ENCODE data around the gene AJM1. TPM values are rescaled to one million over a fixed set of nuclear protein-coding genes. Genes with fewer than 3 reads are reported as not detected.
"Not testable (repeated sequence)": the region's sequence is repeated elsewhere in the genome, so short reads cannot be mapped to it uniquely, and the experiment has no call there.

Gene AJM1
- total RNA-seq, 1 experiment from 2014 or later = 7.1 TPM

DNA sequence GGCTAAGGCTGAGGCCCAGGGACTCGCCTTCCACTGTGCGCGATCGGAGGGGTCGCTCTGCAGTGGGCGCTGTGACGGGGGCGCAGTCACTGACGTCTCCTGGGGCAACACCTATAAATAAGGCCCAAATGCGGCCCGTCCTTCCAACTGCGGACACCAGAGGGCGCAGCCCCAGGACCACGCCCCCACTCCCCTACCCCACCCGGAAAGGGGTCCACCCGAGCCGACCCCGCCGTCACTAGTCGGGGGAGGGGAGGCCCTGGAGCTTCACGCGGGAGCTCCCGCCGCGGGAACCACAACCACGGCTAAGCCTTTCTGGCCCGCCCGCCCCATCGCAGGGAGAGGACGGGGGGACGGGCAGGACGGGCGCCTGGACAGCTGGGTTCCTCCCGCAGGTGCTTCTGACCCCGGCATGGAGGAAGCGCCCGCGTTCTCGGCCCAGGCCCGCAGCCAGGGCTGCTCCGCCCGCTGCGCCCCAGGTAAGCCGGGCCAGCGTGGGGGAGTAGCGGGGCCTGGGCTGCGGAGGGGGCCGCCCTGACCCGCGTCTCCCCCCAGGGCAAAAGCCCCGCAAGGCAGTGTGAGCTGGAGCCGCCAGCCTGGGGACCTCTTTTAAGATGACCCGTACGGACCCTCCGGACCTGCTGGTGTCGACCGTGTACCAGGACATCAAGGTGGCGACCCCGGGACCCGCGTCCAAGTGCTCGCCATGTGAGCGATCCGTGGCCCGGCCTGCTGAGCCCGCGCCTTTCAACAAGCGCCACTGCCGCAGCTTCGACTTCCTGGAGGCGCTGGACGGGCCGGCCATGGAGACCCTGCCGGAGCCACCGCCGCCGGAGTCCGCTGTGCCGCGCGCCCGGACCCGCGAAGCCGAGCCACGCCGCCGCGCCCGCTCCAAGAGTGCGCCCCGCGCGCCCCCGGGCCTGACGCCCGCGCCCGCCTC lies 1.8 kb downstream of the AJM1 start:
- H2AFZ ChIP-seq (ENCODE audit: low read depth, low read length, poor library complexity, severe bottlenecking); RAD21 ChIA-PET (ENCODE audit: low non-redundant PET in 1 of 2, low total read pairs in 2 of 2, uncharacterized antibody in 2 of 2, unreplicated experiment in 2 of 2); H3K9ac ChIP-seq (ENCODE audit: low read length); H3K4me3 ChIP-seq (replicated peaks in 1 of 2; ENCODE audit: low read depth in 1 of 2, low read length in 2 of 2); H3K79me2 ChIP-seq (ENCODE audit: insufficient read depth, low read length); DNase-seq (ENCODE audit: low read depth, low spot score); H3K36me3 ChIP-seq (ENCODE audit: control insufficient read depth in 1 of 2, insufficient read depth in 2 of 2, low read length in 2 of 2); H3K9me2 ChIP-seq (ENCODE audit: insufficient read depth); H4K20me1 ChIP-seq (ENCODE audit: insufficient read depth); H3K27me3 ChIP-seq (ENCODE audit: insufficient read depth, low read length); POLR2A ChIA-PET; H3K9me3 ChIP-seq (ENCODE audit: control insufficient read depth in 1 of 2, insufficient read depth in 1 of 2, low read depth in 1 of 2, low read length in 2 of 2); BruUV-seq (replicated peaks): not testable (repeated sequence)
- Histone ChIP-seq H3K27ac (ENCODE audit: low read depth, low read length) (peak overlapping the region; percentile 45; the same call in 1 of the 2 replicates), H3K4me2 (ENCODE audit: low read length) (peak overlapping the region; percentile 68), H3K4me1 (ENCODE audit: control insufficient read depth in 1 of 2, insufficient read depth in 2 of 2, low read length in 2 of 2) (peaks cover 29 to 47% of the 10 kb centered on the region in 2 experiments)
- intact Hi-C loops (cut with micrococcal nuclease) = loop anchor here (5.0 to 10.0 kb wide), 2 partner anchors 101 to 193 kb away; partner anchors contain the start of genes C8G and FBXW5
- CTCF ChIA-PET = interaction anchor here (1.1 kb wide), 1 partner anchor 16 kb away, joined by 4 read pairs; no protein-coding TSS in a partner anchor
- peak; percentile 1; the same call in 1 of the 2 replicates for ATAC-seq
- TF ChIP-seq CTCF (IDR thresholded peaks at IDR 0.05 in 2 of 3, conservative IDR thresholded peaks at IDR 0.05 in 1 of 3; ENCODE audit: borderline replicate concordance in 1 of 3, insufficient read depth in 1 of 3, low read depth in 2 of 3, low read length in 2 of 3) = peak in 2 of 3 experiments; percentile 42 to 64; a peak in 4 of 6 replicates

GRCh38 chr9:136844761-136845464 lies 2.6 kb downstream of the AJM1 start:
- H3K9ac ChIP-seq (ENCODE audit: low read length) = no peak overlapping the region
- H3K4me2 ChIP-seq (ENCODE audit: low read length) = no peak overlapping the region
- no peak overlapping the region for H2AFZ ChIP-seq (ENCODE audit: low read depth, low read length, poor library complexity, severe bottlenecking)
- no TSS peak for BruUV-seq (replicated peaks)
- no peaks in the 10 kb centered on the region for H3K9me3 ChIP-seq (ENCODE audit: control insufficient read depth in 1 of 2, insufficient read depth in 1 of 2, low read depth in 1 of 2, low read length in 2 of 2)
- intact Hi-C loops (cut with micrococcal nuclease) = loop anchor here (5.0 to 10.0 kb wide), 3 partner anchors 100 to 192 kb away; partner anchors contain the start of genes ABCA2, C8G and FBXW5
- CTCF ChIA-PET = no interaction called here
- no peak for TF ChIP-seq TCF7L2 (IDR thresholded peaks at IDR 0.05; ENCODE audit: borderline replicate concordance, extremely low read depth, insufficient read depth, insufficient read length)
- no peak for TF ChIP-seq EGR1 (IDR thresholded peaks at IDR 0.05; ENCODE audit: low read depth)
- TF ChIP-seq JUND (IDR thresholded peaks at IDR 0.05) = no peak
- TF ChIP-seq ELF1 (IDR thresholded peaks at IDR 0.05; ENCODE audit: borderline replicate concordance, low read depth) = no peak
- TF ChIP-seq, protein P1, sequence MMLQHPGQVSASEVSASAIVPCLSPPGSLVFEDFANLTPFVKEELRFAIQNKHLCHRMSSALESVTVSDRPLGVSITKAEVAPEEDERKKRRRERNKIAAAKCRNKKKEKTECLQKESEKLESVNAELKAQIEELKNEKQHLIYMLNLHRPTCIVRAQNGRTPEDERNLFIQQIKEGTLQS (IDR thresholded peaks at IDR 0.05) = no peak
- TF ChIP-seq SRF (IDR thresholded peaks at IDR 0.05; ENCODE audit: low read depth) = no peak
- TF ChIP-seq ZFX (IDR thresholded peaks at IDR 0.05) = no peak
- TF ChIP-seq SIN3A (IDR thresholded peaks at IDR 0.05; ENCODE audit: low read depth) = no peak
- TF ChIP-seq EZH2phosphoT487 (IDR thresholded peaks at IDR 0.05; ENCODE audit: borderline replicate concordance) = no peak
- TF ChIP-seq MAX (IDR thresholded peaks at IDR 0.05) = no peak
- TF ChIP-seq YY1 (IDR thresholded peaks at IDR 0.05; ENCODE audit: extremely low read depth, insufficient replicate concordance, low read depth, low read length) = no peak
- no peak for TF ChIP-seq ZNF274 (IDR thresholded peaks at IDR 0.05; ENCODE audit: low read depth, low read length)
- TF ChIP-seq POLR2A (IDR thresholded peaks at IDR 0.05; ENCODE audit: borderline replicate concordance, extremely low read depth, insufficient read depth, insufficient read length) = no peak
- no peak for TF ChIP-seq CBX3 (IDR thresholded peaks at IDR 0.05; ENCODE audit: low read depth)
- TF ChIP-seq FOSL1 (IDR thresholded peaks at IDR 0.05; ENCODE audit: low read depth) = no peak
- no peak for TF ChIP-seq SP1 (IDR thresholded peaks at IDR 0.05; ENCODE audit: low read depth)
- peaks cover 0 to 2% of the 10 kb centered on the region in 2 experiments; a peak in 1 of 4 replicates for H3K36me3 ChIP-seq (ENCODE audit: control insufficient read depth in 1 of 2, insufficient read depth in 2 of 2, low read length in 2 of 2)
- H3K9me2 ChIP-seq (ENCODE audit: insufficient read depth) = no peaks in the 10 kb centered on the region
- no peak overlapping the region for H3K27ac ChIP-seq (ENCODE audit: low read depth, low read length)
- H3K4me1 ChIP-seq (ENCODE audit: control insufficient read depth in 1 of 2, insufficient read depth in 2 of 2, low read length in 2 of 2) = peaks cover 30 to 48% of the 10 kb centered on the region in 2 experiments
- H3K79me2 ChIP-seq (ENCODE audit: insufficient read depth, low read length) = peaks cover 13% of the 10 kb centered on the region; the same call in 1 of the 2 replicates
- no peak overlapping the region for H3K4me3 ChIP-seq (replicated peaks in 1 of 2; ENCODE audit: low read depth in 1 of 2, low read length in 2 of 2)
- RAD21 ChIA-PET (ENCODE audit: low non-redundant PET in 1 of 2, low total read pairs in 2 of 2, uncharacterized antibody in 2 of 2, unreplicated experiment in 2 of 2) = no interaction called here
- POLR2A ChIA-PET = no interaction called here
- no peak for ATAC-seq
- DNase-seq (ENCODE audit: low read depth, low spot score) = no peak
- no peaks in the 10 kb centered on the region for H3K27me3 ChIP-seq (ENCODE audit: insufficient read depth, low read length)
- no peaks in the 10 kb centered on the region for H4K20me1 ChIP-seq (ENCODE audit: insufficient read depth)
